Subcutaneous abdominal adipose tissue (tissue), 5 donors: ENCODE data around the gene USP20.
"Not testable (repeated sequence)": the region's sequence is repeated elsewhere in the genome, so short reads cannot be mapped to it uniquely, and the experiment has no call there.

Source experiments
- H3K27ac ChIP-seq: one replicate; pipeline ENCODE4 v1.7.0; 2013; ENCODE audit warnings: low read depth, mild to moderate bottlenecking, inconsistent platforms, low read length, moderate library complexity
- H3K27me3 ChIP-seq, 5 donors: one replicate each; pipeline ENCODE4 v1.7.0; 2013; ENCODE audit warnings: low read length in 5 of 5, inconsistent platforms in 1 of 5; ENCODE audit not compliant: control insufficient read depth in 5 of 5, insufficient read depth in 4 of 5
- H3K36me3 ChIP-seq, 5 donors: one replicate each; pipeline ENCODE4 v1.7.0; 2013; ENCODE audit warnings: low read length in 5 of 5; ENCODE audit not compliant: control insufficient read depth in 5 of 5, insufficient read depth in 5 of 5
- H3K4me1 ChIP-seq, 5 donors: one replicate each; pipeline ENCODE4 v1.7.0; 2013; ENCODE audit warnings: low read length in 5 of 5, mild to moderate bottlenecking in 3 of 5, moderate library complexity in 1 of 5; ENCODE audit not compliant: control insufficient read depth in 5 of 5, insufficient read depth in 5 of 5
- H3K4me3 ChIP-seq, 5 donors: one replicate each; pipeline ENCODE4 v1.7.0; 2013; ENCODE audit warnings: low read length in 5 of 5, low read depth in 1 of 5
- H3K9ac ChIP-seq, 5 donors: one replicate each; pipeline ENCODE4 v1.7.0; 2013; ENCODE audit warnings: low read length in 5 of 5, mild to moderate bottlenecking in 4 of 5, moderate library complexity in 3 of 5
- H3K9me3 ChIP-seq, 5 donors: one replicate each; pipeline ENCODE4 v1.7.0; 2013; ENCODE audit warnings: low read length in 5 of 5; ENCODE audit not compliant: control insufficient read depth in 5 of 5
- donor health status: healthy.
- donor health status: healthy.
- donor health status: healthy.
- donor health status: healthy.
- donor health status: healthy.

USP20 gene

DNA sequence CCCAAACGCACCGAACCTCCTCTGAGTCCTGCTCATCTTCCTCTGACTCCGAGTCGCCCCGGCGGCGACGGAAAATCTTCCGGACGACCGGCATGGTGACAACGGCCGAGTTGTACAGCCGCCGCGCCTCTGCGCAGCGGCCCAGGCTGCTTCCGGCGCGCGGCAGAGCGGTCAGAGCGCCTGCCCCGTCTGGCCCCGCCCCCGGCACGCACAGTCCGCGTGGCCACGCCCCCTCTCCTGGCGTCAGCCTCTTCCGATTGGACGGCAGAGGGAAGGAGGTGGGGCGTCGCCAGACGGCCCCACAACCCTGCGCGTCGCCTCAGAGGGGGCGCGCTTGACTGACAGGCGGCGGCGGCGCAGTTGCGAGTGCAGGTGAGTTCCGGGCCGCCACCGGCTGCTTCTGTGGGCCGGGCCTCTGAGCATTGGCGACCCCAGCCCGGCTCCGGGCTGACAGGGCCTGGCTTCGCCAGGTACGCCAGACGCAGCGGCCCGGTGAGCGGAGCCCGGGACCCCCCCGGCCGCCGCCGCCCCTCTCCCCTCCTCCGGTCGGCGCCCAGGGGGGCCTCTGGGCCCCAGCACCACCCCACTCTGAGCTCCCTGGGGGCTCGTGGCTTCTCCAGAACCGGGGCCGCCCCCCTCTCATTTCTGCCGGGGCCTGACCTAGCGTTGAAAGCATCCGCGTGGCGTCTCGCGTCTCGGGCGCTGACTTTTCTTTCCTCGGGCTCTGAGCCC lies at the start of gene USP20, which contains the start of gene C9orf78:
USP20 (plus strand) TSS at position 331 of the 732 bp plus-strand sequence. CDS start 17,098 bp downstream, outside the sequence.
C9orf78 (minus strand) TSS at position 148 of the 732 bp plus-strand sequence; CDS start at position 94, 54 bp downstream.
- peaks cover 3 to 35% (median 28%) of the 10 kb centered on the region in 5 donors for H3K4me1 ChIP-seq
- H3K9ac ChIP-seq, result peak within 1 kb of the TSS; percentile 84 to 96 (median 86)
- no peaks in the 10 kb centered on the region for H3K9me3 ChIP-seq
- H3K36me3 ChIP-seq, result peaks cover 0 to 26% (median 17%) of the 10 kb centered on the region in 5 donors
- H3K4me3 ChIP-seq, result peak within 1 kb of the TSS; percentile 82 to 99 (median 96)
- H3K27me3 ChIP-seq, result no peaks in the 10 kb centered on the region
- H3K27ac ChIP-seq, result peak within 1 kb of the TSS; percentile 72

DNA sequence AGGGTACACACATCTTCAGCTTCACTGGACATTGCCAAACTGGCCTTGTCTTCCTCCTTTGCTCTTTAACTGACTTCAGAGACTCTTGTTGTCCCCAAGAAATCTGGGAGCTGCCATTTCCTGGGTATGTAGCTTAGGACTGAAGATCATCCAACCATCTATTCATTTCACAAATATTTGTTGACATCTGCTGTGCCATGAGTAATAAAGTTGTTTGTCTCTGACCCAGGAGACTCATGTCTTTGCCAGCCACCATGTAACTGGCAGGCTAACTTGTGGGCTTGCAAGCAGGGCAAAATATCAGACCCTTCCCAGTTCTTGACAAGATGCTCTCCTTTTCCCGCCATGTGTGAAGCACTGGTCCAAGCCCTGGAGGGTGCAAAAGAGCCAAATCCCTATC lies 49.4 kb upstream of the USP20 start:
- H3K36me3 ChIP-seq, result no peaks in the 10 kb centered on the region
- no peak overlapping the region for H3K9ac ChIP-seq
- no peak overlapping the region for H3K4me3 ChIP-seq
- H3K27ac ChIP-seq, result no peak overlapping the region
- H3K4me1 ChIP-seq, result peaks cover 0 to 3% (median 0%) of the 10 kb centered on the region in 5 donors
- no peaks in the 10 kb centered on the region for H3K9me3 ChIP-seq
- peaks cover 0 to 8% (median 0%) of the 10 kb centered on the region in 5 donors for H3K27me3 ChIP-seq

DNA sequence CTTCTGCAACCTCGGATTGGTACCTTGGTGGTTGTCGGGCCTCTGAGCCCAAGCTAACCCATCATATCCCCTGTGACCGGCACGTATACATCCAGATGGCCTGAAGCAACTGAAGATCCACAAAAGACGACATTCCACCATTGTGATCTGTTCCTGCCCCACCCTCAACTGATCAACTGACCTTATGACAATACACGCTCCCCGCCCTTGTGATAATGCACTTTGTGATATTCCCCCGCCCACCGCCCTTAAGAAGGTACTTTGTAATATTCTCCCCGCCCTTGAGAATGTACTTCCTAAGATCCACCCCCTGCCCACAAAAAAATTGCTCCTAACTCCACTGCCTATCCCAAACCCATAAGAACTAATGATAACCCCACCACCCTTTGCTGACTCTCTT lies 48.8 kb upstream of the USP20 start:
- peaks cover 0 to 8% (median 0%) of the 10 kb centered on the region in 5 donors for H3K27me3 ChIP-seq
- no peaks in the 10 kb centered on the region for H3K9me3 ChIP-seq
- H3K4me3 ChIP-seq, result no peak overlapping the region
- no peaks in the 10 kb centered on the region for H3K36me3 ChIP-seq
- peaks cover 0 to 3% (median 0%) of the 10 kb centered on the region in 5 donors for H3K4me1 ChIP-seq
- H3K9ac ChIP-seq, result no peak overlapping the region
- no peak overlapping the region for H3K27ac ChIP-seq

DNA sequence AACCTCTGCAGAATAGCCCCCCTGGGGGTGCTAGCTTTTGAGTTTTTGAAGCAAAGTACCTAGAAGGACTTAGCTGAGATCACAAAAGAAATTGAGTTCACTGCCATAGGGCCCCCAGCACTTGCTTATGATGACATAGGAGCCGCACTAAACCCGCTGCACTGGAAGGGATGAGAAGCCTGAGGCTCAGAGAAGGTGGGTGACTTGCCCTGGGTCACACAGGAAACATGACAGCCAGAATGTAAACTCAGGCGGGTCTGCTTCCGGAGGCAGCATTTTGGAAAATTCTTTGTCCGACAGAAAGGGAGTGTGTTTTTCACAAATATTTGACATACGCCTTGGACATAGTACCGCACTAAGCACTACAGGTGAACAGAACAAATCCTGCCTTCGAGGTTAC lies 40.7 kb upstream of the USP20 start:
- Histone ChIP-seq H3K27me3 (peaks cover 5 to 20% (median 8%) of the 10 kb centered on the region in 5 donors), H3K4me3 (no peak overlapping the region), H3K27ac (no peak overlapping the region), H3K9me3 (no peaks in the 10 kb centered on the region), H3K4me1 (no peaks in the 10 kb centered on the region), H3K9ac (no peak overlapping the region), H3K36me3 (no peaks in the 10 kb centered on the region)

DNA sequence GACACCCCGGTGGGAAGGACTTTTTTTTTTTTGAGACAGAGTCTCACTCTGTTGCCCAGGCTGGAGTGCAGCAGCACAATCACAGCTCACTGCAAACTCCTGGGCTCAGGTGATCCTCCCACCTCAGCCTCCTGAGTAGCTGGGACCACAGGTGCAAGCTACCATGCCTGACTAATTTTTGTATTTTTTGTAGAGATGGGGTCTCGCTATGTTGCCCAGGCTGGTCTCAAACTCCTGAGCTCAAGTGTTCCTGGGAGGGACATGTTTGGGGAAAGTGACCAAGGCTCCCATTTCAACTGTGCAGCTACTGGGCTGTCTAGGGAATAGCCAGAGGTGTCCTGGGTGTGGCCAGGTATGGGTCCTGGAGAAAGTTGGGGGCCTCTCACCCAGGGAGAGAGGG lies 39.2 kb upstream of the USP20 start:
- not testable (repeated sequence) for H3K36me3 ChIP-seq, H3K9me3 ChIP-seq, H3K9ac ChIP-seq, H3K27ac ChIP-seq, H3K4me1 ChIP-seq, H3K4me3 ChIP-seq
- peaks cover 5 to 20% (median 8%) of the 10 kb centered on the region in 5 donors for H3K27me3 ChIP-seq

- no peak overlapping the region for H3K4me3 ChIP-seq
- H3K27ac ChIP-seq, result no peak overlapping the region
- no peaks in the 10 kb centered on the region for H3K36me3 ChIP-seq
- peaks cover 5 to 14% (median 8%) of the 10 kb centered on the region in 5 donors for H3K27me3 ChIP-seq
- H3K9ac ChIP-seq, result no peak overlapping the region
- H3K9me3 ChIP-seq, result no peaks in the 10 kb centered on the region
- peaks cover 0 to 6% (median 6%) of the 10 kb centered on the region in 5 donors for H3K4me1 ChIP-seq
These were observed 36.3 kb upstream of the USP20 start for GRCh38 chr9:129798973-129799372.

GRCh38 chr9:129801504-129801903 lies 33.8 kb upstream of the USP20 start:
- Histone ChIP-seq H3K4me1 (peaks cover 0 to 13% (median 10%) of the 10 kb centered on the region in 5 donors), H3K9me3 (no peaks in the 10 kb centered on the region), H3K36me3 (peaks cover 0 to 8% (median 0%) of the 10 kb centered on the region in 5 donors), H3K27me3 (no peaks in the 10 kb centered on the region), H3K9ac (no peak overlapping the region), H3K27ac (no peak overlapping the region), H3K4me3 (no peak overlapping the region)

DNA sequence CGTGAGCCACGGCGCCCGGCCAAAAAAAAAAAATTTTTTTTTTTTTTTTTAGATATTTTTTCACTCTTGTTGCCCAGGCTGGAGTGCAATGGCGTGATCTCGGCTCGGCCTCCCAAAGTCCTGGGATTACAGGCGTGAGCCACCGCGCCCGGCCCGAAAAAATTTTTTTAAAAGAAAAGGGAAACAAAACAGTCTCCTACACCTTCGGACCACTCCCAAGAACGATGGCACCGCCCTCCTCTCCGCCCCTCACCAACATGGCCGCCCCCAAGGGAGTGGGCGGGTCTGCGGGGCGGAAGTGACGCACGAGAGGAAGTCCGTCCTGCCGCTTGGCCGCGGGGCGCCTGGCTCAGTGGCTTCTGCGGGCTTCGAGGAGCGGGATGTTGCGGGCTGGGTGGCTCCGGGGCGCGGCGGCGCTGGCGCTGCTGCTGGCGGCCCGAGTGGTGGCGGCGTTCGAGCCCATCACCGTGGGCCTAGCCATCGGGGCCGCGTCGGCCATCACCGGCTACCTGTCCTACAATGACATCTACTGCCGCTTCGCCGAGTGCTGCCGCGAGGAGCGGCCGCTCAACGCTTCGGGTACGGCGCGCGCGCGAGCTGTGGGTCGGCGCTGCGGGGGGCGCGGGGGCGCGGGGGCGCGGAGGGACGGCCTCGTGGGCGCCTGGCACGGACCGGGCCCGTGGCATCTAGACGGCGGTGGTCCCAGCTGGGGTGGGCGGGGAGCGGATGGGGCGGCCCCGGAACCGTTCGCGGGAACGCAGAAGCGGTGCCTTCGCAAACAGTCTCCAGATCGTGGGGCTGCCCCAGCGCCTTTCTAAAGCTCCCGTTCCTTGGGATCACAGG lies 32.2 kb upstream of the USP20 start, which contains the start of gene TOR1B:
TOR1B (plus strand) TSS at position 352 of the 843 bp plus-strand sequence; CDS start at position 381, 29 bp downstream.
- H3K27me3 ChIP-seq, result no peaks in the 10 kb centered on the region
- H3K4me1 ChIP-seq, result peaks cover 0 to 13% (median 10%) of the 10 kb centered on the region in 5 donors
- no peaks in the 10 kb centered on the region for H3K9me3 ChIP-seq
- peak within 1 kb of the TSS; percentile 46 for H3K27ac ChIP-seq
- peak within 1 kb of the TSS; percentile 71 to 92 (median 83) for H3K4me3 ChIP-seq
- H3K36me3 ChIP-seq, result peaks cover 0 to 15% (median 8%) of the 10 kb centered on the region in 5 donors
- peak within 1 kb of the TSS; percentile 30 to 82 (median 71) for H3K9ac ChIP-seq

GRCh38 chr9:129803676-129804060 lies 31.6 kb upstream of the USP20 start:
- Histone ChIP-seq H3K36me3 (peaks cover 0 to 17% (median 8%) of the 10 kb centered on the region in 5 donors), H3K27ac (peak overlapping the region; percentile 46), H3K4me1 (peaks cover 0 to 13% (median 10%) of the 10 kb centered on the region in 5 donors), H3K27me3 (no peaks in the 10 kb centered on the region), H3K4me3 (peak overlapping the region; percentile 71 to 92 (median 83)), H3K9me3 (no peaks in the 10 kb centered on the region), H3K9ac (peak overlapping the region; percentile 30 to 80 (median 71))
